AG08395 (cell line): ENCODE results near the gene EPB41.
"Not testable (repeated sequence)": the region's sequence is repeated elsewhere in the genome, so short reads cannot be mapped to it uniquely, and the experiment has no call there.

Experiments
- DNase-seq: peaks from one replicate; pipeline ENCODE4 v3.0.0; 2012; ENCODE audit warnings: mixed read lengths, low spot score

Gene EPB41

GRCh38 chr1:29052941-29053340, 138.6 kb downstream of the EPB41 start:
- no peak for DNase-seq

DNA sequence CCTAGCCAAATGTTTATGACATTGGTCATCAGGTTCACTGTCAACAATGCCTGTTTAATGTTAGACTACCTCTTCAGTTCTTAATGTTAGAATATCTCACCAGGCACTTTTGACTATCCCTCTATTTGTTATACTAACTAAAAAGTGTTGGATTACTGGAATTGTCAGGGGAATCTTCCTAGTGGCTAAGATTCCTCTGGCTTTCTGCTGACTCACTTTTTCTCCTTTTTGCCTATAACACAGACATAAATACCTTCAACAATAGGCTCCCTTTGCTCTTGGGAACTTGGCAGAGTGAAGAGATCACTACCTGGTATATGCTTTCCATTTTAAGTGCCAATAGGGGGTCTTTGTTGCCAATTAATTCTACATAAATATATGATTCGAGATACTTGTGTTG, 140.8 kb downstream of the EPB41 start:
- no peak for DNase-seq

DNA sequence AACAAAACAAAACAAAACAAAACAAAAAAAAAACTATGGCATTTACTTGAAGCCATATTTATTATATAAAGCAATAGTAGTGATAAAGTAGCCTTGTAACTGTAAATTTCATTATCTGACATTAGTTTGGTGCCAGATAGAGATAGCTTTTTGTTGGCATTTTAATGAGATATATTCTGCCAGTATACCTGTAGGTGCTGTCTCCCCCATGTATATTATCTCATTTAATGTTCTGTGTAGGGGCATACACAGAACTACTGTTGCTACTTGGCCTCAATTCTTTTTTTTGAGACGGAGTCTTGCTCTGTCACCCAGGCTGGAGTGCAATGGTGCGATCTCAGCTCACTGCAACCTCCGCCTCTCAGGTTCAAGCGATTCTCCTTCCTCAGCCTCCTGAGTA, 141.9 kb downstream of the EPB41 start:
- DNase-seq, result no peak

- DNase-seq, result no peak
These were observed 143.3 kb downstream of the EPB41 start for GRCh38 chr1:29057700-29058099.

- no peak for DNase-seq
These were observed 148.0 kb downstream of the EPB41 start for GRCh38 chr1:29062157-29062942.

- no peak for DNase-seq
These were observed 149.7 kb downstream of the EPB41 start for GRCh38 chr1:29064064-29064463.

DNA sequence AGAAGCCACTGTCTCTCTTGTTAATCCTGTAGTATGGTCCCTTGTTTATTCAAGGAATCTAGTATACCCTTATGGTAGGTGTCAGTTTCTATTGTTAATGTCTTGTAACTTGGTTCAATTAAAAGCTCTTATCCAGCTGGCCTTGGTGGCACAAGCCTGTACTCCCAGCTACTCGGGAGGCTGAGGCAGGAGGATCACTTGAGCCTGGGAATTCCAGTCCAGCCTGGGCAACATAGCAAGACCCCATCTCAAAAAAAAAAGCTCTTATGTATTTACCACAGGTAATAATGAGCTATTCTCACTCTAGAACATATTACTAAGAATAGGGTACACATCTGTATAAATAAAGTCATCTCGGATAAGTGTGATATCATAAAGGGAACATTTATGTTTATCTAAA, 162.8 kb downstream of the EPB41 start:
- no peak for DNase-seq

DNA sequence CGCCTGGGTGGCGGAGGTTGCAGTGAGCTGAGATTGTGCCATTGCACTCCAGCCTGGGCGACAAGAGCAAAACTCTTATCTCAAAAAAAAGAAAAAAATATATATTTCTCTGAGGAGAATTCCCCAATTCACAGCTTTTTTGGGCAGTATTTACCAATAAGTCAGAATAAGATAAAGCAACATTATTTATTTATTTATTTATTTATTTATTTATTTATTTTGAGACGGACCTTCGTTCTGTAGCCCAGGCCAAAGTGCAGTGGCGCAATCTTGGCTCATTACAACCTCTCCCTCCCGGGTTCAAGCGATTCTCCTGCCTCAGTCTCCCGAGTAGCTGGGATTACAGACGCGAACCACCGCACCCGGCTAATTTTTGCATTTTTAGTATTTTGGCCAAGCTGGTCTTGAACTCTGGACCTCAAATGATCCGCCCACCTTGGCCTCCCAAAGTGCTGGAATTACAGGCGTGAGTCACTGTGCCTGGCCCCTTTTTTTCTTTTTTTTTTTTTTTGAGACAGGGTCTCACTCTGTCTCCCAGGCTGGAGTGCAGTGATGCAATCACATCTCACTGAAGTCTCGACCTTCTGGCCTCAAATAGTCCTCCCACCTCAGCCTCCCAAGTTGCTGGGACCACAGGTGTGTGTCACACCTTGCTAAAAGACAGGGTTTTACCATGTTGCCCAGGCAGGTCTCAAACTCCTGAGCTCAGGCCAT, 165.7 kb downstream of the EPB41 start:
- not testable (repeated sequence) for DNase-seq

GRCh38 chr1:29081201-29081600, 166.8 kb downstream of the EPB41 start:
- no peak for DNase-seq

GRCh38 chr1:29082519-29082918, 168.2 kb downstream of the EPB41 start:
- no peak for DNase-seq

DNA sequence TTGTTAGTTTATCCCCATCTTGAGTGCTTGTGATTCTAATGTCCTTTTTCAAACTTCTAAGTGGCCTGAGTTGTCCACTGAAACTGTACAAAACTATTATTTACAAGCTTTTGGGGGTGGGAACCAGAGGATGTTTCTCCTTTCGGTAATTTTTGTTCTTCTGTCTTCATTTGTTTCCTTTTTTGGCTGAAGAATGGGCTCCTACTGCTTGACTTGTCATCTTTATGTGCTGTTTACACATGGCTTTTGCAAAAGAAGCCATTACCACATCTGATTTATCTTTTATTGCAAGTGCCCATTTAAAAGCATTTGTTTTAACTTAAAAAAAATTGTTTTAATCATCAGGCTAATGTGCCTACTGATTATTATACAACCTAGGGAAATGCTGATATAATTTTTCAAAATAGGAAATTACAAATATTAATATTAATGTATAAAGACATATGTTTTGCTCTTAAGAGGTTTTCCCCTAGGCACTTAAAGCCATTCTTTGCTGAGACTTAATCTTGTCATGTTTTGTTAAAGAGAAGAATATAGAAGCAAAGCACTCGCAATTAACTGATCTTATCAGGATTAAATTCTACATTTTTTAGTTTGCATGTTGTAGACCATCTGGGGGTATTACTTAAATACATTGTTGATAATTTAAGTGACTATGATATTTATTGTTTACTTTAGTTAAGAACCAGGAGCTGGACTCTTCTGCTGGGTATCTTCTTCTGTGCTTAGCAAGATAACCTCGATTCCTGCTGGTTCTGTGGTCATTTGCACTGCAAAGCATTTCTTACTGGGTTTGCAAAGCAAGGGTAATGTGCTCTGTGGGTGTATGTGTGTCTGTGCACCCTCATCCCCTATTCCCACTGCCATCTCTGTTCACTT, 169.2 kb downstream of the EPB41 start:
- DNase-seq, result no peak

- no peak for DNase-seq
These were observed 169.8 kb downstream of the EPB41 start for GRCh38 chr1:29084196-29084521.

DNA sequence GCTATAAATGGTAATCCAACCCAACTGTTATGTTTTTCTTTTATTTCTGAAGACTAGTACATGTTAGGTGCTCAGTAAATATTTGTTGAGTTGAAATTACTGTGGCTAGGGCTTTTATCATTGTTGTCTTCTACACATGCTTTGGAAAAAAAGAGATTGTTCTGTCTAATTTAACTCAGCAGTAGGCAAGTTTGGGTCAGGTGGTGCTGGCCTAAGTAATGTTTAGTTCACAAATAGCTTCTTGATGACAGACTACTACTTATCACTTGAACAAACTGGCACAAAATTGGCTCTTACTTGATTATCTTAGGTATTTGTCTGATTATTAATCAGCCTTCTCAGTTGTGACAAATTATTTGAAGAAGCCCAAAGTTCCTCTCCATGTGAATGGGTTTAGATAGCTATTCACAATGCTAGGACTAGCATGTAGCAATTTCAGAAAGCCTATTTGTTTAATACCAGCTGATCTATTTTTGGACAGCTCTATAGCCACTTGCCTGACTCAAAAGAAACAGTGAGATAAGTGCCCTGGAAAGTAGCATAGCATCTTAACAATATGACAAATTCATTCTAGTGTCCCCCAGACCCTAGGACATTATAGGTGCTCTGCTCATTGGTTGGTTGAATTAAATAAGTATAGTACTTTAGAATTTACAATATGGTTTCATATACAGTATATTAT, 176.7 kb downstream of the EPB41 start:
- no peak for DNase-seq

GRCh38 chr1:29092704-29093103, 178.3 kb downstream of the EPB41 start:
- DNase-seq, result not testable (repeated sequence)

- DNase-seq, result no peak
These were observed 180.1 kb downstream of the EPB41 start for GRCh38 chr1:29094433-29094832.

DNA sequence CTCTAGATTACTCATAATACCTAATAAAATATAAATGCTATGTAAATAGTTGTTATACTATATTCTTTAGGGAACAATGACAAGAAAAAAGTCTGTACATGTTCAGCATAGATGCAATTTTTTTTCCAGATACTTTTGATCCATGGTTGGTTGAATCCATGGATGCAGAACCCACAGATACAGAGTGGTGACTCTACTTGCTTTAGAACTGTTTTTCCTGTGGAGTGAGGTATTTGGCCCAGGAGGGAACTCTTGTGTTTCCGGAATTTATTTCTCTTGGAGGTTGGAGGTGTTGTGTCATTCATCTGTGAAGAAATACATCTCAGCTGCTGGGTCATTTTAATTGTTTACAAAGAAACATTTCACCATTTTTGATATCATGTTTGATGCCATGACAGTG, 180.6 kb downstream of the EPB41 start:
- no peak for DNase-seq

- no peak for DNase-seq
These were observed 182.0 kb downstream of the EPB41 start for GRCh38 chr1:29096231-29096886.

DNA sequence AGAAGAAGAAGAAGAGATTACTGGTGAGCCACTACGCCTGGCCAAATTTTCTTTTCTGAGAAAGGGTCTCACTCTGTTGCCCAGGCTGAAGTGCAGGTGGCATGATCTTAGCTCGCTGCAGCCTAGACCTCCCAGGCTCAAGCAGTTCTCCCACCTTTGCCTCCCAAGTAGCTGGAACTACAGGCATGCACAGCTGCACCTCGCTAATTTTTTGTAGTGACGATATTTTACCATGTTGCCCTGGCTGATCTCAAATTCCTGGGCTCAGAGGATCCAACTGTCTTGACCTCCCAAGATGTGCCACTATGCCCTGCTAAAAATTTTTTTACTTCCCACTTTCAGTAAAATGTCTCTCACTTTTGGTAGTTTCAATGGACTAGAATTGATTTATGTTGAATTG, 184.9 kb downstream of the EPB41 start:
- no peak for DNase-seq

DNA sequence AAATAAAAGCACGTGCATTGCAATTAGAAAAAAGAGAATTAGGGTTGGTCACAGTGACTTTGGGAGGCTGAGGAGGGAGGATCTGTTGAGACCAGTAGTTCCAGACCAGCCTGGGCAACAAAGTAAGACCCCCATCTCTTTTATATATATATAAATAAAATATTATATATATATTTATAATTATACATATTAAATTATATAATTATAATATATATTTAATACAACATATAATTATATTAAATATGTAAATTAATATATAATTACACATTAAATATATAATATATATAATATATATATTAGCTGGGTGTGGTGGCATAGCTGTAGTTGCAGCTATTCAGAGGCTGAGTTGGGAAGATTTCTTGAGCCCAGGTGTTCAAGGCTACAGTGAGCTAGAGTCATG, 186.1 kb downstream of the EPB41 start:
- no peak for DNase-seq

DNA sequence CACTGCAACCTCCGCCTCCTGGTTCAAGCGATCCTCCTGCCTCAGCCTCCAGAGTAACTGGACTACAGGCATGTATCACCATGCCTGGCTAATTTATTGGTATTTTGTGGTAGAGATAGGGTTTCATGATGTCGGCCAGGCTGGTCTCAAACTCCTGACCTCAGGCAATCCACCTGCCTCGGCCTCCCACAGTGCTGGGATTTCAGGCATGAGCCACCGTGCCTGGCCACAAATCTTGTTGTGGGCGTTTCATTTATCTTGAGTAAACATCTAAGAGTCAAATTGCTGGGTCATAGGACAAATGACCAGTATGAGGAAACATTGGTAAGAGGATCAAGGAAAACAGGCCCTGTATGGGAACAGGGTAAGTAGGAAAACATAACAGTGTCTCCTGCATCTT, 191.5 kb downstream of the EPB41 start:
- DNase-seq, result no peak

DNA sequence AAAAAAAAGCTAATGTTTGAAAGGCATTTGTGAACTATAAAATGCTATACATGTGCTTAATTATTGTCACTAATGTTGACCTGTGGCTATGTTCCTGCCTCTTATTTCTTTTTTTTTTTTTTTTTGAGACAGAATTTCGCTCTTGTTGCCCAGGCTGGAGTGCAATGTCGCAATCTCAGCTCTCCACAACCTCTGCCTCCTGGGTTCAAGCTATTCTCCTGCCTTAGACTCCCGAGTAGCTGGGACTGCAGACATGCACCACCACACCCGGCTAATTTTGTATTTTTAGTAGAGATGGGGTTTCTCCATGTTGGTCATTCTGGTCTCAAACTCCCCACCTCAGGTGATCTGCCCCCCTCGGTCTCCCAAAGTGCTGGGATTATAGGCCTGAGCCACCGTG, 193.7 kb downstream of the EPB41 start:
- DNase-seq, result not testable (repeated sequence)
